ENCODE measurements around the gene CD3E. TPM values are rescaled to one million over a fixed set of nuclear protein-coding genes. Genes with fewer than 3 reads are reported as not detected.

Gene CD3E
- total RNA-seq, 1 experiment from 2014 or later, result not detected

DNA sequence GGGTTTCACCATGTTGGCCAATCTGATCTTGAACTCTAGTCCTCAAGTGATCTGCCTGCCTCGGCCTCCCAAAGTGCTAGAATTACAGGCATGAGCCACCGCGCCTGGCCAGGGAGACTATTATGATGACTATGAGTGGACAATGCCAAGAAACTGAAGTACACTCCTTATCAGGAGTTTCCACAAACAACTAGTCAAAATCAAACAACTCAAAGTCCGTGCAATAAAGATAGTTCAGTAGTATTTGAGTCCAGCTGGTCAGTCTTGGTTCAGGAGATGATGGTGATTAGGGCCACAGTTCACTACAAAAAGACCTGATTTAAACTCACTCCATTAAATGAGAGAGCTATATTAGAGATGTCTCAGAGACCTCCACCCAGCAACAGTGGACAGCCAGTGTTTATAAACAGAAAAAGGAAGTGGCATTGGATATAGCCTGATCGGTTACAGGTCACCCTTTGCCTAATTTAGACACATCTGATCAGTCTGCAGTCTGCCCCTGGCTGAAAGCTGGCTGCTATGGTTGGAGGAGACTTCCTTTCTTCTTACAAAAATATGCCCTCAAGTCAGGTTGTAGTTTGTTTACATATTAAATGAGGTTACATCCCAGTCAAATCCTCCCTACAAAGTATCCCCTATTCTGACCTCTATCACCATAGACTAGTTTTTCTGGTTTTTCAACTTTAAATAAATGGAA is 17.0 kb downstream of the CD3E start:
- Histone ChIP-seq H3K4me1 (replicated peaks) (no peaks in the 10 kb centered on the region), H3K9me3 (replicated peaks) (no peaks in the 10 kb centered on the region), H3K27ac (no peak overlapping the region), H3K4me3 (no peak overlapping the region), H3K36me3 (no peaks in the 10 kb centered on the region), H3K27me3 (replicated peaks) (no peaks in the 10 kb centered on the region)
- DNase-seq (ENCODE audit: low read depth in 1 of 2, low spot score in 2 of 2), result no peak

DNA sequence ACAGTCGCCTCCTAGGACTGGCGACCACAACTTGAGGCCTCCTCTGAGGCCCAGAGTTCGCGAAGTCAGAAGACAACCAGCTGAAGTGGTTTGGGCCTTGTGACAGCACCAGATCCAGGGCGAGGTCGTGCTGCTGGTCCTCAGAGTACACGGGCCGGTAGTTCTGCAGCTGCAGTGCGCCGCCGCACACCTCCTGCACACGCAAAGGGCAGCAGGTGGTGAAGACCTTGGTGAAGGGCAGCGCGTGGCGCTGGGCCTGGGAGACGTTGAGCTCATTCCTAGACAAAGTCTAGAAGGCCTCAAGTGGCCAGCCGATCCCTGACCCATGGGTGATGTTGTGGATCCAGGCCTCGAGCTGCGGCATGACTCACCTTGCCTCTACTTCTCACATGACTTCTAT is 18.2 kb downstream of the CD3E start:
- H3K4me3 ChIP-seq, result no peak overlapping the region
- H3K9me3 ChIP-seq (replicated peaks), result no peaks in the 10 kb centered on the region
- H3K27me3 ChIP-seq (replicated peaks), result no peaks in the 10 kb centered on the region
- H3K36me3 ChIP-seq, result no peaks in the 10 kb centered on the region
- H3K27ac ChIP-seq, result no peak overlapping the region
- H3K4me1 ChIP-seq (replicated peaks), result no peaks in the 10 kb centered on the region
- DNase-seq (ENCODE audit: low read depth in 1 of 2, low spot score in 2 of 2), result no peak

DNA sequence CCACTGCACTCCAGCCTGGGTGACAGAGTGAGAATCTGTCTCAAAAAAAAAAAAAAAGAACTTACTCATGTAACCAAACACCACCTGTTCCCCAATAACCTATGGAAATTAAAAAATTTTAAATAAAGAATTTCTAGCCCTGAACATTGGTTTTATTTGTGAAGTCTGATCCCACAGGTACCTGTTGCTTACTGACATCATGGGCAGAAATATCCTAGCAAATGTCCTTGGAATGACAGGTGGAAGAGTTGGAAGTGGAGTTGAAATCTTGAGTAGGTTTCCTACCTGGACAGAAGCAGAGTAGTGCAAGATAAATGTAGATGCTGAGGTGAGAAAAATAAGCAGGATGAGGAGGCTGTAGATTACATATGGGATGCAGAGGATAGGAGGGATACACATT is 20.8 kb downstream of the CD3E start:
- H3K4me1 ChIP-seq (replicated peaks), result no peaks in the 10 kb centered on the region
- DNase-seq (ENCODE audit: low read depth in 1 of 2, low spot score in 2 of 2), result no peak
- H3K27me3 ChIP-seq (replicated peaks), result no peaks in the 10 kb centered on the region
- H3K4me3 ChIP-seq, result no peak overlapping the region
- H3K36me3 ChIP-seq, result no peaks in the 10 kb centered on the region
- no peaks in the 10 kb centered on the region for H3K9me3 ChIP-seq (replicated peaks)
- H3K27ac ChIP-seq, result no peak overlapping the region

- DNase-seq (ENCODE audit: low read depth in 1 of 2, low spot score in 2 of 2), result no peak
- H3K27ac ChIP-seq, result no peak overlapping the region
- no peaks in the 10 kb centered on the region for H3K4me1 ChIP-seq (replicated peaks)
- H3K4me3 ChIP-seq, result no peak overlapping the region
- no peaks in the 10 kb centered on the region for H3K36me3 ChIP-seq
- no peaks in the 10 kb centered on the region for H3K9me3 ChIP-seq (replicated peaks)
- H3K27me3 ChIP-seq (replicated peaks), result no peaks in the 10 kb centered on the region
Observed at GRCh38 chr11:118328745-118329144, 24.2 kb downstream of the CD3E start.

DNA sequence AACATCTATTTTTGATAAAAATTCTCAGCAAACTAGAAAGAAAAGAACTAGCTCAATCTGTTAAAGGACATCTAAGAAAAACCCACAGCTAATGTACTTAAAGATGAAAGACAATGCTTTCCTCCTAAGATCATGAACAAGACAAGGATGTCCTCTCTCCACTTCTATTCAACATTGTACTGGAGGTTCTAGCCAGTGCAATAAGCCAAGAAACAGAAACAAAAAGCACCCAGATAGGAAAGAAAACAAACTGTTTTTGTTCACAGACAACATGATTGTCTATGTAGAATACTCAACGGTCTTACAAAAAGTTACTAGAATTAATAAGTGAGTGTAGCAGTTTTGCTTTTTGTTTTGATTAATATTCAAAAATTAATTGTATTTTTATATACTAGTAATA is 30.2 kb downstream of the CD3E start:
- Histone ChIP-seq H3K4me1 (replicated peaks) (no peaks in the 10 kb centered on the region), H3K4me3 (no peak overlapping the region), H3K27me3 (replicated peaks) (no peaks in the 10 kb centered on the region), H3K36me3 (no peaks in the 10 kb centered on the region), H3K27ac (no peak overlapping the region), H3K9me3 (replicated peaks) (no peaks in the 10 kb centered on the region)
- no peak for DNase-seq (ENCODE audit: low read depth in 1 of 2, low spot score in 2 of 2)

- Histone ChIP-seq H3K27ac (no peak overlapping the region), H3K27me3 (replicated peaks) (no peaks in the 10 kb centered on the region), H3K4me3 (no peak overlapping the region), H3K36me3 (no peaks in the 10 kb centered on the region), H3K4me1 (replicated peaks) (no peaks in the 10 kb centered on the region), H3K9me3 (replicated peaks) (no peaks in the 10 kb centered on the region)
- DNase-seq (ENCODE audit: low read depth in 1 of 2, low spot score in 2 of 2), result no peak
Observed at GRCh38 chr11:118338637-118339061, 34.1 kb downstream of the CD3E start.

DNA sequence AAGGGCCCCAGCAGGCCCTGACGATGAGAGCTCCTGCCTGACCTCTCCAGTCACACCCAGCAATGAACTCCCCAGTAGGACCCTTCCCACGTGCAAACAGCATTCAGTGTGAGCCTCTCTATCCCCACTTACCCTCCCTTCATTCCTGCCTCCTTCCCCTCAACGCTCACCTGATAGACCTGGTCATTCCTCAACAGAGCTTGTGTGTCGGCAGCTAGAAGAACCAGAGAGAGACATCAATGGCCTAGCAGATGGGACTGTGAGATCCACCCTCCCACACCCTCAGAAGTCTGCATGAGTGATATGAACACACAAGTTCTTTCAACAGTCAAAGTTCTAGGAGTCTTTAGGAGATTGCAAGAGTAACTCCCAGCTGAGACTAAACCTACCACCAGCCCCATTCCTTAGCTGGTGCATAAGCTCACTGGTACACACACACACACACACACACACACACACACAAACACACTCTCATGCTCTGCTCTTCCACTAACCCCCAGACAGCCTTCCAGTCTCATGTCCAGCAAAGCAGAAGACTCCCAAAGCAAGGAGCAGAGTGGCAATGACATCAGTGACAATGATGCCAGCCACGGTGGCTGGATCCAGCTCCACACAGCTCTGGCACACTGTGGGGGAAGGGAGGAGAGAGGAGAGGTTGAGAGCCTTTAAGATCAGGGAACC is 34.9 kb downstream of the CD3E start:
- Histone ChIP-seq H3K4me1 (replicated peaks) (no peaks in the 10 kb centered on the region), H3K27ac (no peak overlapping the region), H3K36me3 (no peaks in the 10 kb centered on the region), H3K9me3 (replicated peaks) (no peaks in the 10 kb centered on the region), H3K4me3 (no peak overlapping the region), H3K27me3 (replicated peaks) (no peaks in the 10 kb centered on the region)
- DNase-seq (ENCODE audit: low read depth in 1 of 2, low spot score in 2 of 2), result no peak

- no peaks in the 10 kb centered on the region for H3K9me3 ChIP-seq (replicated peaks)
- no peaks in the 10 kb centered on the region for H3K36me3 ChIP-seq
- no peak overlapping the region for H3K4me3 ChIP-seq
- DNase-seq (ENCODE audit: low read depth in 1 of 2, low spot score in 2 of 2), result no peak
- no peaks in the 10 kb centered on the region for H3K27me3 ChIP-seq (replicated peaks)
- H3K27ac ChIP-seq, result no peak overlapping the region
- no peaks in the 10 kb centered on the region for H3K4me1 ChIP-seq (replicated peaks)
Observed at GRCh38 chr11:118340449-118340848, 35.9 kb downstream of the CD3E start.

DNA sequence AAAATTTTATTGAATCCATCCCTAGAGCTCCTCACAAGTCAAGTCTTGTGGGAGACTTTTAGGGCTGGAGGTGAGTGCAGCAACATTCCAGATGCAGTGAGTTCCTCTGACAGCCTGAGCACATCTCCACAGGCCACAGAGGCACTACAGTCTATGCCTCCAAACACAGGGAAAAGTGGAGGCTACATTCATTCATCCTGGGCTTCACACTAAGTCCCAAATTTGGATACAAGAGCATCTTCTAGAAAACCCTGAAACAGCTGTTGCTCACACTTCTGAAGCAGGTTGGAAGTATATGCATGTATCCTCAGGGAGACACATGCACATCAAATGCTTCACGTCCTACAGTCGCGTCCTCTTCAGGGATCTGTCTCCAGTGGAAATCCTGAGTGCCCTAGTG is 36.7 kb downstream of the CD3E start:
- no peak for DNase-seq (ENCODE audit: low read depth in 1 of 2, low spot score in 2 of 2)
- H3K4me3 ChIP-seq, result no peak overlapping the region

GRCh38 chr11:118341815-118342489 is 37.4 kb downstream of the CD3E start:
- no peak for DNase-seq (ENCODE audit: low read depth in 1 of 2, low spot score in 2 of 2)
- no peak overlapping the region for H3K4me3 ChIP-seq
- no peaks in the 10 kb centered on the region for H3K36me3 ChIP-seq
- H3K27me3 ChIP-seq (replicated peaks), result no peaks in the 10 kb centered on the region
- H3K27ac ChIP-seq, result no peak overlapping the region
- no peaks in the 10 kb centered on the region for H3K9me3 ChIP-seq (replicated peaks)
- H3K4me1 ChIP-seq (replicated peaks), result no peaks in the 10 kb centered on the region

More for the DNA sequence above, 36.7 kb downstream of the CD3E start:
- no peaks in the 10 kb centered on the region for H3K4me1 ChIP-seq (replicated peaks)
- H3K27me3 ChIP-seq (replicated peaks), result no peaks in the 10 kb centered on the region
- H3K27ac ChIP-seq, result no peak overlapping the region
- no peaks in the 10 kb centered on the region for H3K36me3 ChIP-seq
- H3K9me3 ChIP-seq (replicated peaks), result no peaks in the 10 kb centered on the region

- no peaks in the 10 kb centered on the region for H3K9me3 ChIP-seq (replicated peaks)
- H3K27ac ChIP-seq, result no peak within 1 kb of the TSS
- H3K27me3 ChIP-seq (replicated peaks), result no peaks in the 10 kb centered on the region
- no peak within 1 kb of the TSS for H3K4me3 ChIP-seq
- H3K4me1 ChIP-seq (replicated peaks), result no peaks in the 10 kb centered on the region
- DNase-seq (ENCODE audit: low read depth in 1 of 2, low spot score in 2 of 2), result no peak
- H3K36me3 ChIP-seq, result no peaks in the 10 kb centered on the region
Observed at GRCh38 chr11:118342503-118343161, 38.1 kb downstream of the CD3E start, which contains the start of gene CD3D. Gene CD3D, minus strand, starts transcription at chr11:118342705. Its CDS starts 98 bp downstream, at chr11:118342607.

DNA sequence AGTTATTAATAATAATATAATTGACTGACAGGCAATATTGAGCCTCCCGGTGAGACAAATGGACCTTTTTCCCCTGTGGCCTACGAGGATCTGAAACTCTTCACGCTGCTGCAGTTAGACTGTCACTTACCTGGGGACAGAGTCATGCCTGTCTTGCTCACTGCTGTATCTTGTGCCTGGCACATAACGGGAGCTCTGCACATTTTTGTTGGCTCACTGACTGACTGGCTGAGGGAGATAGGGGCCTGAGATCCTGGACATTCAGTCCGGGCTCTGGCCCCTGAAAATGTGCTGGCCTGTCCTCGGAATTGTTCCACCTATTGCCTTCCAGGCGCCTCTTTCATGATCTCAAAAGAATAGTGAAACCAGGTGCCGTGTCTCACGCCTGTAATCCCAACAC is 38.7 kb downstream of the CD3E start:
- Histone ChIP-seq H3K36me3 (no peaks in the 10 kb centered on the region), H3K9me3 (replicated peaks) (no peaks in the 10 kb centered on the region), H3K4me3 (no peak overlapping the region), H3K27ac (no peak overlapping the region), H3K4me1 (replicated peaks) (no peaks in the 10 kb centered on the region), H3K27me3 (replicated peaks) (no peaks in the 10 kb centered on the region)
- no peak for DNase-seq (ENCODE audit: low read depth in 1 of 2, low spot score in 2 of 2)

DNA sequence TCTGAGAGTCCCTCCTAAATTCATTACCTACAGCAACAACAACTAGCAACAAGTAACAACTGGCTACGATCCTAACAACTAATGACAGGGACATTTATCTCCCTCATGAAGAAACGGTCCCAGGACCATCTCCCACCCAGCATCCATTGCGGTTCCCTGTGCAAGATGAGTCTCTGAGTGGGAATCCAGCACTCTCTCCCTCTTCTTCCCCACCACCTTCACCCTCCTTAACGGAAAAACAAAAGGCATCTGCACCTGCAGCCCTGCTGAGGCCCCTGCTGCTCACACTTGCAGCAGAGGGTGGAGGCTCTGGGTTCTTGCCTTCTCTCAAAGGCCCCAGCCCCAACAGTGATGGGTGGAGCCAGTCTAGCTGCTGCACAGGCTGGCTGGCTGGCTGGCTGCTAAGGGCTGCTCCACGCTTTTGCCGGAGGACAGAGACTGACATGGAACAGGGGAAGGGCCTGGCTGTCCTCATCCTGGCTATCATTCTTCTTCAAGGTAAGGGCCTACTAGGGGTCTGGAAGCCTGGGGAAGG is 39.5 kb downstream of the CD3E start, which contains the start of gene CD3G:
Gene CD3G, plus strand, starts transcription at position 364 of the 535 bp plus-strand sequence. Its CDS starts 80 bp downstream, at position 444.
- DNase-seq (ENCODE audit: low read depth in 1 of 2, low spot score in 2 of 2), result no peak
- H3K9me3 ChIP-seq (replicated peaks), result no peaks in the 10 kb centered on the region
- no peaks in the 10 kb centered on the region for H3K36me3 ChIP-seq
- H3K27me3 ChIP-seq (replicated peaks), result no peaks in the 10 kb centered on the region
- H3K4me1 ChIP-seq (replicated peaks), result no peaks in the 10 kb centered on the region
- no peak within 1 kb of the TSS for H3K4me3 ChIP-seq
- no peak within 1 kb of the TSS for H3K27ac ChIP-seq

Measured in SJSA1 (cell line).